CD4-positive, alpha-beta T cell treated with Interferon alpha-2 for 1 hour (primary cell): ENCODE results near the gene OLFML2A.
"Not testable (repeated sequence)": the region's sequence is repeated elsewhere in the genome, so short reads cannot be mapped to it uniquely, and the experiment has no call there.

ENCODE experiments used
- DNase-seq, 2 donors: peaks; one replicate each; pipeline ENCODE4 v3.0.0-alpha.2; 2020 to 2022

OLFML2A gene

DNA sequence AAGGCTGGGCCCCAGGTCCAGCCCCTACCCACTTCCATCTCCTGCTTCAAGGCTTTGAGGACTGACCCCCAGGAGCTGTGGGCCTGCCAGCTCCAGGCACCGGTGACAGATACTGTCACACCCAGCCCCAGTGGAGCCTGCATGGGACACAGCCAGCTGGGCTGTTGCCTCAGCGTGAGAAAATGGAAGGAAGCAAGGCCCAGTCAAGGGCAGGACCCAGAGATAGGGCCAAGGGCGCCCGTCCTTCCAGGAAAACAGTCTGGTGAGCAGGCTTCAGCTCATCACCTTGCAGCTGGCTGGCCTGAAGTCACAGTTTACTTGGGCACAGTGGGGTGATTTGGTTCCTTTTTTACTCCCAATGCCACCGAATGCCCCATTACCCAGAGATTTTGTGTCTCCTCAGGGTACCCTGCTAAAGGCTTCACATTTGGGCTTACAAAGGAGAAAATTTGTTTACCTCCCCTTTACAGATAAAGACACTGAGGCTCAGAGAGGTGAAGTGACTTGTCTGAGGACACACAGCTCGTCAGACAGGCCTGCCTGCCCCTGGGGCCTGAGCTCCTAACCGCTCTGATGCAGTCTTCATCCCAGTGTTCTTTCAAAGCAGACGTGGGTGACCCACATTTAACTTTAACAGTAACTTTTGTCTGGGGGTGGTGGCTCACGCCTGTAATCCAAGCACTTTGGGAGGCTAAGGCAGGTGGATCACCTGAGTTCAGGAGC is 54.9 kb downstream of the OLFML2A start:
- no peak for DNase-seq

DNA sequence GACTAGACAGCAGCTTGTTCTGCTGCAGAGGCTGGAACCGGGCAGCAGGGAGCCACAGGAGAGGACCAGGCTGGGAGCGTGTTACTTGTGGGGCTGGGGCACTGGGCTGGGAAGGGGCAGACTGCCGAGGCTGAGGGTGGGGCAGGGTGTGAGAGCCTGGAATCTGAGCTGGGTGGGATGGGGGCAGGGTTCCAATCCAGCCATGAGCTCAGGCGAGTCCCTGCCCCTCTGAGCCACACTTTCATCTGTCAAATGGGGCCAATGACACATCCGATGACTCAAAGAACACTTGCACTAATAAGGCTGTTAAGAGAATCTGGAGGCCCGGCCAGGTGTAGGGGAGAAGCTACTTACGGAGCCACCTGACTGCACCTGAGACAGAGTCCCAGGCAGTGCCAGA is 57.7 kb downstream of the OLFML2A start:
- no peak for DNase-seq

DNA sequence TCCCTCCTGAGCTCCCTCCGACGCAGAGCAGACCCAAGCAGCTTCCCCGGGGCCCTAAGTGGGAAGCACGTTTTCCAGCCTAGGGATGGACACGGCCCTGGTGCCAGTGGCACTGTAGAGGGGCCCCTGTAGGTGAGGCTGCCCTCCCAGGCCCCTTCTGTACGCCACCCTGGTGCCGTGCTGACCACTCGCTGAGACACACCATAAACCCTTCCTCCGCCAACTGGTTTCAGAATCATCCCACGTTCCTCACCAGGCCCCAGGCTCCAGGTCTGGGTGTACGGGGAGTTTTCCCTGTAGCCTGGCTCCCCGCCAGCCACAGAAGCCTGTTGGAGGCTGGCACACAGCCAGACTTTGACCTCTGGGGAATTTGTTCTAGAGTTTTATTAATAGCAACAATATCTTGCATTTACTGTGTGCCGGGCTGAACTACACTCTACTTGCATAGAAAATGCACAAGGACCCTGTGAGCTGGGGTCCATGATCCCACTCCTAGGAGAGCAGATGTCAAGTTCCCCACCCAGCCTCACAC is 58.2 kb downstream of the OLFML2A start:
- no peak for DNase-seq

DNA sequence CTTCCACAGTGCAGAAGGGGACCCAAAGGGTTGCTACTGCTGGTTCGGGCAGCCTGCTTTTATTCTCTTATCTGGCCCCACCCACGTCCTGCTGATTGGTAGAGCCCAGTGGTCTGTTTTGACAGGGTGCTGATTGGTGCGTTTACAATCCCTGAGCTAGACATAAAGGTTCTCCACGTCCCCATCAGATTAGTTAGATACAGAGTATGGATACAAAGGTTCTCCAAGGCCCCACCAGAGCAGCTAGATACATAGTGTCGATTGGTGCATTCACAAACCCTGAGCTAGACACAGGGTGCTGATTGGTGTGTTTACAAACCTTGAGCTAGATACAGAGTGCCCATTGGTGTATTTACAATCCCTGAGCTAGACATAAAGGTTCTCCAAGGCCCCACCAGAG is 61.2 kb downstream of the OLFML2A start:
- DNase-seq: not testable (repeated sequence)

DNA sequence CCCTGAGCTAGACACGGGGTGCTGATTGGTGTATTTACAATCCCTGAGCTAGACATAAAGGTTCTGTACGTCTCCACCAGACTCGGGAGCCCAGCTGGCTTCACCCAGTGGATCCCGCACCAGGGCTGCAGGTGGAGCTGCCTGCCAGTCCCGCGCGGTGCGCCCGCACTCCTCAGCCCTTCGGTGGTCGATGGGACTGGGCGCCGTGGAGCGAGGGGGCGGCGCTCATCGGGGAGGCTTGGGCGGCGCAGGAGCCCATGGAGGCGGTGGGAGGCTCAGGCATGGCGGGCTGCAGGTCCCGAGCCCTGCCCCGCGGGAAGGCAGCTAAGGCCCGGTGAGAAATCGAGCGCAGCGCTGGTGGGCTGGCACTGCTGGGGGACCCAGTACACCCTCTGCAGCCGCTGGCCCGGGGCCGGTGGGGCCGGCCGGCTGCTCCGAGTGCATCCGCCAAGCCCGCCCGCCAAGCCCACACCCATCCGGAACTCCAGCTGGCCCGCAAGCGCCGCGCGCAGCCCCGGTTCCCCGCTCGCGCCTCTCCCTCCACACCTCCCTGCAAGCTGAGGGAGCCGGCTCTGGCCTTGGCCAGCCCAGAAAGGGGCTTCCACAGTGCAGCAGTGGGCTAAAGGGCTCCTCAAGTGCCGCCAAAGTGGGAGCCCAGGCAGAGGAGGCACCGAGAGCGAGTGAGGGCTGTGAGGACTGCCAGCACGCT is 61.8 kb downstream of the OLFML2A start:
- DNase-seq: not testable (repeated sequence)

DNA sequence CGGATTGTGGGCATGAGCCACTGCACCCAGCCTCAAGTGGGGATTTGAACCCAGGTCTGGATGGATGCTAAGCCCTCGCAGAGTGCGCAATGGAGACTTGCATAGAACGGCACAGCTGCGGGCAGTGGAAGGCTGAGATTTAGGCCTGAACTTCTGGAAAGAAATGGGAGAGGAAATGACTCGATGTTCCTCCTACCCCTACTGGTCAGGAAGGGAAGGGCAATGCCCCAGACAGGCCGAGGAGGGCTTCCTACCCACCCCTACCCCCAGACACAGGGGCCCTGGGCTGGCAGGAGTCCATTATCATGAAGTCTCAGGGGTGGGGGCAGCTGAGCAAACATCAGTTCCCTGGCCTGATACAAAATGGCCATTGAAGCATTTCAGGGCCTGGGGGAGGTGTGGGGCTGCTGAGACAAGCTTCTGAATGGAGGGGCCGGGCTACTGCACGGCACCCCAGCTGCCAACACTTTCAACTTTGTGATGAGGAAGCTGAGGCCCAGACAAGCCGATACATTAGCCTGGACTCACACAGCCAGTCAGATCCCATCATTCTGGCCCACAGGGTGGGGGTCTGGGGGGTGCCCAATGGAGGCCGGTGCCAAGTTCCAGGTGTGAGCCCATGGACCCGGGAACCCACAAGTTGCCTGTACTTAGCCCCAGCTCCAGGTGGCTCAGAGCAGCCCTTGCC is 62.8 kb downstream of the OLFML2A start:
- no peak for DNase-seq

DNA sequence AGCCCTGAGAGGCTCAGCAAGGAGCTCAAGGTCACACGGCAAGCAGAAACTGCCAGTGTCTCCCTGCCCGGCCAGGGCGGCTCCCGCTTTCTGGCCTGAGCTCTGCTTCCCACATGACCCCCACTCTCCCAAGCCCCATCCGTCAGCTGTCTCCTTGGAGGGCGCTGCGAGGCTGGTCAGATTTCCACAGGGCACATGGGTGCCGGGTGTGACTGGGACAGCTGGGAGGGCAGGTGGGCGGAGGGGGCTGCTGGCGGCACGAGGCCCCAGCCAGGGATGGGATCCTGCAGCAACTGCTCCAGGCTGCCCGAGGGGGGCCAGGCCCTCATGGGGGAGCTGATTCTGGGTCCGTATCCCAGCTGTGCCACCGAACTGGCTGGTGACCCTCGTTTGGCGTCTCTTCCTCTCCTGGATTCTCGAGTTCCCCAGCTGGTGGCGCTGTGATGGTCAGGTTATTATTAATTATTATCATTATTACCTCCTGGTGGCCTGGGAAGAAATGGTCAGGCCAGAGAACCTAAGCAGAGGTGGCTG is 63.4 kb downstream of the OLFML2A start:
- no peak for DNase-seq

DNA sequence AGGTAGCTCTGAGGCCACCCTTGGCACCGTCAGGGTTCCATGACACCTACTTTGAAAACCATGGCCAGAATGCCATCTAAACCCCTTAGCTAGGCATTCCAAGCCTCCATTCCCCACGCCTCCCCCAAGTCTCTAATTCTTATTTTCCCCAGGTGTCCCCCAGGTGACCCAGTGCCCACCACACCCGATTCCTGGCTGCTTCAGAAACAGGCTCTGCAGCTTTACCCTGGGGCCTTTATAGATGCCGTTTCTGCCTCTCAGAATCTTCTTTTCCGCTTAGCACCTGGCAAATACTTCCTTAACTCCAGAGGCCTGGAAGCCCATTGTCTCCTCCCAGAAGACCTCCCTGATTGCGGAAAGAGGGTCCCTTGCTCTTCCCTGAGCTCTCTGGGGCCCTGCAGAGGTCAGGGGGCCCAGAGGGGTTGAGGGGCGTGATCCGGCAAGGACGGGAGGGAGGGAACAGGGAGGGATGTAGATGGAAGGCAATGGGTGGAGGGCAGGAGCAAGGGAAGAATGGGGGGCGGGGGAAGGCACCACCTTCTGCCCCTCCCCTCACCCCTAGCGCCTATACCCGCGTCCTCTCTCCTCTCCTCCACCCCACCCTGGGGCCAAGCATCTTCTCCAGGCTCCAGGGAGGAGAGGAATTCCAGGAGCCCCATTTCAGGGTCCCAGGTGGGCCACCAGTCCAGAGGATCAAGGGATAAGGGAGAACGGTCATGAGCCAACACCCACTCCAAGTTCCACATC is 64.3 kb downstream of the OLFML2A start:
- DNase-seq: no peak

DNA sequence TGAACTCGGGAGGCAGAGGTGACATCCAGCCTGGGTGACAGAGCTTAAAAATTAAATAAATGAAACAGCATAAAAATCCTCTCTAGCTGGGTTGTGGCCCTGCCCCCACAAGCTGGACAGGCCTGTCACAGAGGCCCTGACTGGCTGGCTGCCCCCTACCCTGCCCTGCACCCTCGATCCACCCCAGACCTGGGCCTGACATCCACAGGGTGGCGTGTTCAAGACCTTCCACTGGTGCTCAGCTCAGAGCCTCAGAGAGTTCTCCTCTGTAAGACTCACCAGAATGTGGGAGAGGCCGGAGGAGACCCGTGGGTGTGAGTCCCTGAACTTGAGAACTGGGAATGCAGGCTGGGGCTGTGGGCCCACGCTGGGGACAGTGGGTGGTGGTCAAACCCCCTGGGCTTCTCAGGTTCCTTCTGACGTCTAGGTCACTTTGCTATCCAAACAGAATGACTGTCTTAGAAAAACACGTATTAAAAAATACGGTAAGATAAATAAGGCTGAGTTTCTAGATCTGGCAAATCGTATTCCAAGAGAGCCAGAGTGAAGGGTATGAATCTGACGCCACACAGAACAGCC is 66.6 kb downstream of the OLFML2A start:
- no peak for DNase-seq

DNA sequence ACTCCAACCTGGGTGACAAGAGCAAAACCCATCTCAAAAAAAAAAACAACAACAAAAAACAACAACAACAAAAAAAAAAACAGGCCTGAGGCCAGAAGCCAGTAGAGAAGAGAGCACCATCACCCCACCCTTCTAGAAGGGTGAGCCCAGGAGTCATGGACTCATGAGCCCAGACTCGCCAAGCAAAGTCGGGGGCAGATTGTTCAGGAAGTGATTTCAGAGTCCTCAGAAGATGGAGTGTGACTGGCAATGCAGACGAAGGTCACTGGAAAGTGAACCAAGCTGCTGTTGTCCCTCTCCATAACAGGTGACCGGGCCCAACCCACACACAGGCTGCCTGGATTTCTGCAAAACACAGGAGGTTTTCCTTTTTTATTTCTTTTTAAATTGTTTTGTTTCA is 67.4 kb downstream of the OLFML2A start:
- no peak for DNase-seq

DNA sequence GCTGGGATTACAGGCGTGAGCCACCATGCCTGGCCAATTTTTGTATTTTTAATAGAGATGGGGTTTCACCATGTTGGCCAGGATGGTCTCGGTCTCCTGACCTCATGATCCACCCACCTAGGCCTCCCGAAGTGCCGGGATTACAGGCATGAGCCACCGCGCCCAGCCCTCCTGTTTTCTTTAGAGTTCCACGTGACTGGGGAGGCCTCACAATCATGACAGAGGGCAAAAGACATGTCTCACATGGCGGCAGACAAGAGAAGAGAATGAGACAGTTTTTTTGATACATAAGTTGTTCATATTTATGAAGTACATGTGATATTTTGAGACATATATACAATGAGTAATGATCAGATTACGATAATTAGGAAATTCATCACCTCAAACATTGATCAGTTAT is 69.5 kb downstream of the OLFML2A start:
- DNase-seq: not testable (repeated sequence)

DNA sequence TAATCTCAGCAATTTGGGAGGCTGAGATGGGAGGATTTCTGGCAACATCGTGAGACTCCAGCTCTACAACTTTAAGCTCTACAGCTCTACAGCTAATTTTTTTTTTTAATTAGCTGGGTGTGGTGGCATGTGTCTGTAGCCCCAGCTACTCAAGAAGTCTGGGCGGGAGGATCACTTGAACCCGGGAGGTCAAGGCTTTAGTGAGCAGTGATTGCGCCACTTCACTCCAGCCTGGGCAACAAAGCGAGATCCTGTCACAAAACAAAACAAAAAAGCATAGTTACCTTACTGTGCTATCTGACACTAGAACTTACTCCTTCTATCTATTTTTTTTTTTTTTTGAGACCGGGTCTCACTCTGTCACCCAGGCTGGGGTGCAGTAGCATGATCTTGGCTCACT is 70.0 kb downstream of the OLFML2A start:
- DNase-seq: no peak

DNA sequence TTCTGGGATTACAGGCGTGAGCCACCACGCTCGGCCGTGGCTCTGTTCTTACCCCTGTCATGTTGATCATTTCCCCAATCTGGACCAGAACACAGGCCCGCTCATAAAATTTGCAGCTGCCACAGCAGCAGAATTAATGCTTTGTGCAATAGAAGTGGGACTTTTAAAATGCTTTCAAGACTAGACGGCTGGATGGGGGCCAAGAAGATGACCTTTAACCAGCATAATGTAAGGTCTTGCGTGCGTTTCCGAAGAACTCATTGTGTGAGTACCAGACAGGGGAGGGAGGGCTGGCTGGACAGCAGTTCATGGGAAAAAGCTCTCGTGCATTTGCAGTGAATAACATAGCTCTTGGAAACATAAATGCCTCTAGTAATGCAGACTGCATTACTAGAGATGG is 72.9 kb downstream of the OLFML2A start:
- DNase-seq: no peak

DNA sequence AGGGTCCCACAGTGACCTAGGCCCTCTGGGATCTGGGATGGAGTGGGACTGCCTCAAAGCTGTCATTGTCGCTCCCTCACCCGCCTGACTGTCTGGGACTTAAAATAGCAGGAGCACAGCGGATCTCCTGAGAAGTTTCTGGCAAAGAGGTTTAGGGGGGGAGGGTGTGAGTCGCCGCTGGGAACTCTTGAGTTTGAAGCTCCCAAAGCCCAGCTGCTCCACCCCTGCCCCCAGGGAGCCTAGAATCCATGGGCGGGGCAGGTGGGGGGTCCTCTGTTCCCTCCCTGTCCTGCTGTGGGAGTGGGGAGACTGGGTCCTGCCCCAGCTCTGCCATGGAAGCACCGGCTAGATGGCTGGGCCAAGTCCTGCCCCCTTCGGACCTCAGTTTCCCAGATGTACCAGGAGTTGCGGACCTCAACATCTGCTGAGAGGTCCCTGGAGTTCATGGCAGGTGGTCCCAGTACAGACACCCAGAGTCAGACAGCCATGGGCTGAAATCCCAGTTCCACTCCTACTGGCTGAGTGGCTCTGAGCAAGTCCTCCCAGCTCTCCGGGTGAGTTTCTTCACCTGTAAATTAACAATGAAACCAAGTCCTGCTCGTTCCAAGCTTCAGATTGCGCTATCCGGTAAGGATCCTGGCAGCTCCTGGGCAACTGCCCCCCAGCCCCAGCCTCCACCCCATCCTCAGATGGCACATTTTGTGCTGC is 75.3 kb downstream of the OLFML2A start:
- no peak for DNase-seq

DNA sequence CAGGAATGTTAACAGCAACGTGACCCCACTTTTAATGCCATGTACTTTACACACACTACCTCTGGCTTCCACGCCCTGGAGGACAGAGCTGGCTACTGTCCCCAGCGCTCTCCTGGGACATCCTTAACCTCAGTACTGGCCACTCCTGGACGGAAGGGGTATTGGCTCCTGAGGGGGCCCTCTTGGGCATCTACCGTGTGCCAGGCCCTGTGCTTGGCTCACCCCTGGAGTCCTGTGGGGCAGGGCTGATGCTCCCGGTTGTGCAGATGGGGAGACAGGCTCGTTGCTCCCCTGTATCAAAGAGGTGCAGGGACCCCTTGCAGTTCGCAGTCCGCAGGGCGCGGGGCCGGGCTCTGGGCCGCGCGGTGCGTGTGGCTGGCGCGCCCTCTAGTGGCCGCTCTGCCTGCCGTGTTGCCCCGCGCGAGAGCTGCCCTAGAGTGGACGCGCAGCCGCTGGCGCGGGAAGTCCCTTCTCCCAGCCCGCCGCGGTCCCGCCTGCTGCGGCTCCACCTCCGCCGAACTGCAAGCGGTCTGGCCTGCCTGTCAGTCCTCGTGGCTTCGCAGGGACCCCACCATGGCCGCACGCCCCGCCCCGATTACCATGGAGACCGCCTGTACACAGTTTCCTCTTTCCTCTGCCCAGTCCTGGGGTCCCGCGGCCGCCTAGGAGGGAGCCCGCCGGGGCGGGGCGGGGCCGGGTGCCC is 76.0 kb downstream of the OLFML2A start, which contains the start of gene WDR38:
TSS of gene WDR38 (plus strand) at position 632 of the 703 bp plus-strand sequence. CDS start 72 bp downstream, outside the sequence.
- DNase-seq: peak; percentile 88 to 92

DNA sequence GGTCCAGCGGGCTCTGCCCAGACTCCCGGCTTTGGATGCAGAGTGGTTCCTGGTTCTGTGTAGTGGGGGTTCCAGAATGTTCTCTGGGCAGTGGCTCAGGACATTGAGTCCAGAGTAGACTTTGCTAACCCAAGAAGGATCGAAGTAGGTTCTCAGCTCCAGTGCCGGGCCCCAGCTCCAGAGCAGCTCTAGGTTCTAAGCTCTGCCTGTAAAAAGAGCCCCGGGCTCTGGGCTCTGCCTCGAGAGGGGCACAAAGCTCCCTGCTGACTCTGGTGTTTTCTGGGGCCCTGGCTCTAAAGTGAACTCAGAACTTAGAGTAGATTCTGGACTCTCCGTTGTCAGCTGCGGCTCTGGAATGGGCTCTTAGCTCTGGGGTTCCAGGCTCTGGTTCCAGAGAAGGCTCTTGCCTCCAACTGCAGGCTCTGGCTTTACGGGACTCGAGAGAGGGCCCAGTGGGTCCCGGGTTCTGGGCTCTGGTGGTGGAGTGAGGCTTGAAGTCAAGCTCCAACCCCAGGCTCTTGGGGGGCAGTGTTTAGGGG is 76.7 kb downstream of the OLFML2A start:
- no peak for DNase-seq

DNA sequence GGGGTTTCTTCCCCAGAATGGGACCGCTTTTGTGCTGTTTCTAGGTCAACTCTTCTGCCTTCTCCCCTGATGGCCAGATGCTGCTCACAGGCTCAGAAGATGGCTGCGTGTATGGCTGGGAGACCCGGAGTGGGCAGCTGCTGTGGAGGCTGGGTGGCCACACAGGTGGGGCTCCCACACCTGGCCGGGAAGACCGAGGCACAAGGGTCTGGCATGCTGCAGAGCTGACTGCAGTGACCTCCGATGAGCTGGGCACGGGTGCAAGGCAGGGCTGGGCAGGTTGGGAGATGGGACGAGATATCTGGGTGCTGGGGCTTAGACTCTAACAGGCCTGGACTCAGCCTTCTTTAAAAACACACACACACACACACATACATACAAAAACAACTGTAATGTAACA is 77.2 kb downstream of the OLFML2A start:
- no peak for DNase-seq

DNA sequence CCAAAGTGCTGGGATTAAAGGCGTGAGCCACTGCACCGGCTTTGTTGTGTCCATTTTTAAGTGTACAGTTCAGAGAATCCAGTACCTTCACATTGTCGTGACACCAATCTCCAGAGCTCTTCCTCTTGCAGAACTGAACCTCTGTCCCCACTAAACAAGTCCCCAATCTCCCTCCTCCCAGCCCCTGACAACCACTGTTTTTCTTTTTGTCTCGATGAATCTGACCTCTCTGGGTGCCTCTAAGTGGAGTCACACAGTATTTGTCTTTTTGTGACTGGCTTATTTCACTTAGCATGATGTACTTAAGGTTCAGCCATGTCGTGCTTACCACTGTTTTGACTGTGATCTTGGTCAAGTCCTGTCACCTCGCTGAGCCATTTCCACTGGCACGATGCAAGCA is 77.9 kb downstream of the OLFML2A start:
- no peak for DNase-seq

DNA sequence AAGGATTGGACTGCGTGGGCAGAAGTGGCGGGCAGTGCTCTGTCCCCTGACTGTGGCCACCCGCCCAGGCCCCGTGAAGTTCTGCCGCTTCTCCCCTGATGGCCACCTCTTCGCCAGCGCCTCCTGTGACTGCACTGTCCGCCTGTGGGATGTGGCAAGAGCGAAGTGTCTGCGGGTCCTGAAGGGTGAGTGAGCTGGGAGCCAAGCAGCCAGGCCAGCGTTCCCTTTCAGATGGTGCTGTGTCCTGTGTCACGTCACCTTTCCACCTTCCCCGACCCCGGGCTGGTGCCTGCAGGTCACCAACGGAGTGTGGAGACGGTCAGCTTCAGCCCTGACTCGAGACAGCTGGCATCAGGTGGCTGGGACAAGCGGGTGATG is 78.6 kb downstream of the OLFML2A start:
- no peak for DNase-seq

DNA sequence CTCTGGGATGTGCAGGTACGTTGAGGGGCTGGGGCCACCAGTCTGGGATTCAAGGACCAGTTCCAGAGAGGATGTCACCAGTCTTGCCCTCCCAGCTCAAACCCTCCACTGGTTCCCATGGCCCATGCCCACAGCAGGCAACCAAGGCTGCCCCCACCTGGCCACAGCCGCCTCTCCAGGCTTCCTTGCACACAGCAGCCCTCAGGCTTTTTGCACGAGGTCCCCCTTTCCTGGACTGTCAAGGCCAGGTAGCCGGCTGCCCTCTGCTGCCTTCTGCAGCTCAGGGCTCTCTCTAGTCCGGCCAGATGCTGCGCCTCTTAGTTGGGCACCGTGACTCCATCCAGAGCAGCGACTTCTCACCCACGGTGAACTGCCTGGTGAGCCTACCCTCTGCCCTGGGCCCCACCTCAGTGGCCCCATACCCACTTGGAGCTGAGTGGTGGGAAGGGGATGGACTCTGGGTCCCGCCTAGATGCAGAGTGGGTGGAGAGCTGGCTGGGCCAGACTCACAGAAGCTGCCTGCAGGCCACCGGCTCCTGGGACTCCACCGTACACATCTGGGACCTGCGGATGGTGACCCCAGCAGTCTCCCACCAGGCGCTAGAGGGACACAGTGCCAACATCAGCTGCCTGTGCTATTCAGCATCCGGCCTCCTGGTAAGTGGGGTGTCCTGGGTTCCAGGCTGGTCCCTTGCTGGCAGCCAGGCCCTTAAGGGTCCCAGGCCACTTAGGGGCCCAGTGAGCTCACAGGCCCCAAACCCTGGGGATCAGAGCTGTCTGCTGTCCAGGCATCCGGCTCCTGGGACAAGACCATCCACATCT is 79.2 kb downstream of the OLFML2A start:
- no peak for DNase-seq
